Gastrocnemius medialis (tissue), 4 donors: ENCODE results near the gene CCDC194. TPM values are rescaled to one million over a fixed set of nuclear protein-coding genes. Genes with fewer than 3 reads are reported as not detected.

Experiments
- ATAC-seq, 2 donors: fragments of 150-250 bp; one replicate each; pipeline ENCODE4 v1.9.1; 2016
- DNase-seq, 2 donors: peaks; one replicate each; pipeline ENCODE4 v3.0.0-alpha.2; 2019
- H3K27ac ChIP-seq, 4 donors: fragments of 200-600 bp; sonication (generic); 1 replicate in 1 of 4; 2 replicates in 3 of 4; pipeline ENCODE4 v1.5.1; 2016 to 2018; ENCODE audit warnings: mild to moderate bottlenecking in 2 of 4, moderate library complexity in 1 of 4
- H3K27me3 ChIP-seq, 3 donors: fragments of 200-600 bp; sonication (generic) in 2 of 3; 1 replicate in 1 of 3; 2 replicates in 2 of 3; pipeline versions ENCODE4 v1.5.1 to v1.6.0; 2016 to 2019; ENCODE audit warnings: mild to moderate bottlenecking in 1 of 3, moderate library complexity in 1 of 3
- H3K36me3 ChIP-seq, 2 donors: fragments of 200-600 bp; sonication (generic) in 1 of 2; one replicate each; pipeline ENCODE4 v1.5.1; 2017 to 2018
- H3K4me1 ChIP-seq, 2 donors: fragments of 200-600 bp; sonication (generic) in 1 of 2; one replicate each; pipeline ENCODE4 v1.5.1; 2016 to 2017; ENCODE audit warnings: mild to moderate bottlenecking in 2 of 2
- H3K4me3 ChIP-seq, 4 donors: fragments of 200-600 bp; sonication (generic) in 3 of 4; 1 replicate in 1 of 4; 2 replicates in 3 of 4; pipeline ENCODE4 v1.5.1; 2016 to 2019; ENCODE audit warnings: mild to moderate bottlenecking in 2 of 4
- H3K9me3 ChIP-seq, 3 donors: fragments of 200-600 bp; sonication (generic) in 2 of 3; 1 replicate in 1 of 3; 2 replicates in 2 of 3; pipeline ENCODE4 v1.5.1; 2016 to 2019
- CTCF ChIP-seq, 5 experiments: fragments of 450-650 bp in 3 of 5; fragments of 200-600 bp in 2 of 5; sonication (generic) in 2 of 5; IDR thresholded peaks in 4 of 5; conservative IDR thresholded peaks in 1 of 5; 1 replicate in 4 of 5; 2 replicates in 1 of 5; pipeline ENCODE4 v1.5.1; 2016 to 2019; ENCODE audit warnings: antibody characterized with exemption in 5 of 5, mild to moderate bottlenecking in 3 of 5, moderate library complexity in 3 of 5
- POLR2A ChIP-seq, 2 donors: fragments of 450-650 bp; IDR thresholded peaks; one replicate each; pipeline ENCODE4 v1.6.1; 2017; ENCODE audit warnings: antibody characterized with exemption in 2 of 2, mild to moderate bottlenecking in 2 of 2, moderate library complexity in 2 of 2
- in situ Hi-C, 4 donors: fragments of 200-750 bp; cut with MboI; loops; one replicate each; pipeline versions ENCODE4 v1.15.0 to v1.8.0; 2017; ENCODE audit warnings: low sequenced_read_pairs in 4 of 4
- intact Hi-C: fragments of 100-400 bp; cut with DNase I; formaldehyde crosslinking; loops from one replicate; pipeline ENCODE4 v1.15.1; 2023; ENCODE audit warnings: low total_unique reads
- total RNA-seq, 4 donors: library from RNA; depleted of rRNA; stranded (reverse); fragments of >200 nt; gene quantifications; one replicate each; pipeline versions ENCODE4 v1.1.0 to v1.2.3, GENCODE V29; 2016

Gene CCDC194
- total RNA-seq, 4 donors from 2014 or later = not detected

- Histone ChIP-seq H3K27ac (peak overlapping the region in 1 of 4 donors; percentile 27), H3K9me3 (no peaks in the 10 kb centered on the region), H3K27me3 (peaks cover 0 to 6% (median 0%) of the 10 kb centered on the region in 3 donors), H3K36me3 (no peaks in the 10 kb centered on the region), H3K4me3 (no peak overlapping the region), H3K4me1 (peaks cover 20 to 26% of the 10 kb centered on the region in 2 donors)
- ATAC-seq = no peak
- TF ChIP-seq CTCF (IDR thresholded peaks at IDR 0.05 in 4 of 5, conservative IDR thresholded peaks at IDR 0.05 in 1 of 5) (no peak), POLR2A (IDR thresholded peaks at IDR 0.05) (no peak)
- in situ Hi-C loops (no loop called here), intact Hi-C loops (no loop called here)
- no peak for DNase-seq
These were observed 42.1 kb downstream of the CCDC194 start for GRCh38 chr19:17351815-17352435.

GRCh38 chr19:17348700-17349099, 45.3 kb downstream of the CCDC194 start:
- peak; percentile 47 to 59 for ATAC-seq
- in situ Hi-C loops (loop anchor here (5.0 to 10.0 kb wide), 2 partner anchors 39 to 116 kb away; partner anchors contain the start of gene NXNL1 (in 1 of the 4)), intact Hi-C loops (no loop called here)
- Histone ChIP-seq H3K36me3 (no peaks in the 10 kb centered on the region), H3K9me3 (no peaks in the 10 kb centered on the region), H3K27ac (peak overlapping the region; percentile 33 to 75 (median 62)), H3K27me3 (peaks cover 0 to 6% (median 0%) of the 10 kb centered on the region in 3 donors), H3K4me3 (no peak overlapping the region), H3K4me1 (peaks cover 30 to 33% of the 10 kb centered on the region in 2 donors)
- TF ChIP-seq POLR2A (IDR thresholded peaks at IDR 0.05) (no peak), CTCF (IDR thresholded peaks at IDR 0.05 in 4 of 5, conservative IDR thresholded peaks at IDR 0.05 in 1 of 5) (no peak)
- no peak for DNase-seq

GRCh38 chr19:17347877-17348276, 46.1 kb downstream of the CCDC194 start:
- TF ChIP-seq POLR2A (IDR thresholded peaks at IDR 0.05) (no peak), CTCF (IDR thresholded peaks at IDR 0.05 in 4 of 5, conservative IDR thresholded peaks at IDR 0.05 in 1 of 5) (no peak)
- peak overlapping the region; percentile 54 to 75 (median 69) for H3K27ac ChIP-seq
- ATAC-seq (no peak), DNase-seq (no peak)
- intact Hi-C loops (no loop called here), in situ Hi-C loops (loop anchor here (5.0 to 10.0 kb wide), 2 partner anchors 39 to 117 kb away; partner anchors contain the start of gene NXNL1 (in 1 of the 4))
- peaks cover 0 to 4% (median 0%) of the 10 kb centered on the region in 3 donors for H3K27me3 ChIP-seq
- H3K4me1 ChIP-seq = peaks cover 30 to 33% of the 10 kb centered on the region in 2 donors
- no peaks in the 10 kb centered on the region for H3K9me3 ChIP-seq
- no peaks in the 10 kb centered on the region for H3K36me3 ChIP-seq
- H3K4me3 ChIP-seq = no peak overlapping the region

GRCh38 chr19:17347361-17347760, 46.6 kb downstream of the CCDC194 start:
- DNase-seq = peak in 1 of 2 donors; percentile 35

More at GRCh38 chr19:17347361-17347760, 46.6 kb downstream of the CCDC194 start:
- in situ Hi-C loops (loop anchor here (5.0 to 10.0 kb wide), 2 partner anchors 40 to 117 kb away; partner anchors contain the start of gene NXNL1 (in 1 of the 4)), intact Hi-C loops (no loop called here)
- Histone ChIP-seq H3K27me3 (no peaks in the 10 kb centered on the region), H3K4me3 (no peak overlapping the region), H3K36me3 (no peaks in the 10 kb centered on the region), H3K9me3 (no peaks in the 10 kb centered on the region), H3K27ac (peak overlapping the region; percentile 54 to 75 (median 69)), H3K4me1 (peaks cover 30 to 33% of the 10 kb centered on the region in 2 donors)
- TF ChIP-seq CTCF (IDR thresholded peaks at IDR 0.05 in 4 of 5, conservative IDR thresholded peaks at IDR 0.05 in 1 of 5) = no peak
- no peak for TF ChIP-seq POLR2A (IDR thresholded peaks at IDR 0.05)
- ATAC-seq = peak in 1 of 2 donors; percentile 54
